IMR-90 (cell line): Measurements from ENCODE around the gene TSPAN17. TPM values are rescaled to one million over a fixed set of nuclear protein-coding genes. Genes with fewer than 3 reads are reported as not detected.

Source experiments
- ATAC-seq: fragments of 200-7000 bp; cut with Tn5 transposase; 2 replicates; pipeline ENCODE4 v1.9.1; 2020; ENCODE audit warnings: low read depth, mild to moderate bottlenecking, moderate library complexity
- BruUV-seq: library from RNA; stranded (reverse); fragments of 400-500 nt; replicated peaks from 2 replicates; lab custom pipeline; 2021; lab: Mats Ljungman, UMichigan
- CTCF ChIA-PET: fragments of 300-600 bp; formaldehyde crosslinking; extraction: SDS; loops from one replicate; lab custom pipeline; 2021; ENCODE audit warnings: antibody characterized with exemption; lab: Yijun Ruan, JAX
- POLR2A ChIA-PET: fragments of 300-600 bp; sonication (Branson Sonifier 250); formaldehyde crosslinking; loops from one replicate; lab custom pipeline; 2022; ENCODE audit warnings: antibody characterized with exemption; ENCODE audit not compliant: unreplicated experiment; lab: Charles Lee
- DNase-seq: peaks from one replicate; pipeline ENCODE4 v3.0.0; 2013
- H2AFZ ChIP-seq: replicated peaks from 2 replicates; pipeline ENCODE3; 2013; ENCODE audit warnings: low read length, mild to moderate bottlenecking; ENCODE audit not compliant: poor library complexity
- H2AK5ac ChIP-seq: 2 replicates; pipeline ENCODE4 v1.6.1; 2013; ENCODE audit warnings: low read depth, low read length, inconsistent platforms
- H2AK9ac ChIP-seq: replicated peaks from 2 replicates; pipeline ENCODE3; 2013; ENCODE audit warnings: mild to moderate bottlenecking, low read depth, low read length, moderate library complexity; ENCODE audit not compliant: poor library complexity
- H2BK120ac ChIP-seq: 2 replicates; pipeline ENCODE4 v1.6.1; 2013; ENCODE audit warnings: low read depth, low read length, inconsistent platforms
- H2BK15ac ChIP-seq: 3 replicates; pipeline ENCODE4 v1.6.1; 2013; ENCODE audit warnings: low read depth, low read length, inconsistent platforms
- H2BK20ac ChIP-seq: 2 replicates; pipeline ENCODE4 v1.6.1; 2013; ENCODE audit warnings: low read depth, mild to moderate bottlenecking, inconsistent platforms, low read length, moderate library complexity
- H2BK5ac ChIP-seq: 2 replicates; pipeline ENCODE4 v1.6.1; 2013; ENCODE audit warnings: mild to moderate bottlenecking, low read depth, low read length, inconsistent platforms; ENCODE audit not compliant: poor library complexity, severe bottlenecking
- H3K14ac ChIP-seq: replicated peaks from 2 replicates; pipeline ENCODE4 v1.6.1; 2013; ENCODE audit warnings: low read depth, low read length, inconsistent platforms
- H3K18ac ChIP-seq: 2 replicates; pipeline ENCODE4 v1.6.1; 2013; ENCODE audit warnings: low read depth, low read length, control low read depth
- H3K23ac ChIP-seq: 2 replicates; pipeline ENCODE4 v1.6.1; 2013; ENCODE audit warnings: low read depth, low read length, inconsistent platforms
- H3K27ac ChIP-seq: 2 replicates; pipeline ENCODE4 v1.5.1; 2013; ENCODE audit warnings: mild to moderate bottlenecking, control low read depth, low read length; ENCODE audit not compliant: insufficient read depth
- H3K27me3 ChIP-seq: 2 replicates; pipeline ENCODE4 v1.6.1; 2013; ENCODE audit warnings: low read length; ENCODE audit not compliant: control insufficient read depth, insufficient read depth
- H3K36me3 ChIP-seq: 2 replicates; pipeline ENCODE4 v1.6.1; 2013; ENCODE audit warnings: low read length, mixed read lengths; ENCODE audit not compliant: control insufficient read depth, insufficient read depth
- H3K4ac ChIP-seq: 2 replicates; pipeline ENCODE4 v1.6.1; 2013; ENCODE audit warnings: low read depth, low read length, inconsistent platforms
- H3K4me1 ChIP-seq: 2 replicates; pipeline ENCODE4 v1.6.1; 2013; ENCODE audit warnings: low read length, mixed read lengths; ENCODE audit not compliant: control insufficient read depth, insufficient read depth
- H3K4me2 ChIP-seq: 2 replicates; pipeline ENCODE4 v1.6.1; 2013; ENCODE audit warnings: low read depth, mild to moderate bottlenecking, control low read depth, low read length, moderate library complexity
- H3K4me3 ChIP-seq: 2 replicates; pipeline ENCODE4 v1.5.1; 2013; ENCODE audit warnings: low read depth, mild to moderate bottlenecking, control low read depth, low read length, moderate library complexity; ENCODE audit not compliant: insufficient read depth
- H3K56ac ChIP-seq: 2 replicates; pipeline ENCODE4 v1.6.1; 2013; ENCODE audit warnings: low read length, inconsistent platforms; ENCODE audit not compliant: insufficient read depth; ENCODE audit errors: extremely low read depth
- H3K79me1 ChIP-seq, 2 experiments: 2 replicates each; pipeline ENCODE4 v1.6.1; 2013; ENCODE audit warnings: low read length in 2 of 2, inconsistent platforms in 1 of 2, low read depth in 1 of 2
- H3K9ac ChIP-seq: 2 replicates; pipeline ENCODE4 v1.6.1; 2013; ENCODE audit warnings: low read depth, low read length, control low read depth
- H3K9me1 ChIP-seq: 2 replicates; pipeline ENCODE4 v1.6.1; 2013; ENCODE audit warnings: low read length, inconsistent platforms; ENCODE audit not compliant: insufficient read depth
- H3K9me3 ChIP-seq: 2 replicates; pipeline ENCODE4 v1.6.1; 2013; ENCODE audit warnings: low read length; ENCODE audit not compliant: control insufficient read depth, insufficient read depth
- H4K20me1 ChIP-seq: 2 replicates; pipeline ENCODE4 v1.6.1; 2013; ENCODE audit warnings: low read length, inconsistent platforms; ENCODE audit not compliant: insufficient read depth
- H4K5ac ChIP-seq: 2 replicates; pipeline ENCODE4 v1.6.1; 2013; ENCODE audit warnings: mild to moderate bottlenecking, low read depth, low read length, control low read depth
- H4K8ac ChIP-seq, 2 experiments: 2 replicates each; pipeline ENCODE4 v1.6.1; 2013; ENCODE audit warnings: low read depth in 2 of 2, low read length in 2 of 2, control low read depth in 1 of 2, inconsistent platforms in 1 of 2
- H4K91ac ChIP-seq: 2 replicates; pipeline ENCODE4 v1.6.1; 2013; ENCODE audit warnings: low read depth, low read length, inconsistent platforms; ENCODE audit not compliant: insufficient read depth
- MAFK ChIP-seq: IDR thresholded peaks from 2 replicates; pipeline ENCODE4 v1.6.1; 2012; ENCODE audit warnings: low read depth, low read length, improper control_type of control experiment
- SMC3 ChIP-seq: fragments of 150-350 bp; IDR thresholded peaks from 2 replicates; pipeline ENCODE4 v1.6.1; 2016; ENCODE audit warnings: low read depth, mild to moderate bottlenecking, antibody characterized with exemption, low read length, moderate library complexity
- WGBS, 2 experiments: methylation state at CpG; one replicate each; pipeline versions ENCODE4 v1.1.5 to v1.1.7; 2013; ENCODE audit warnings: missing lambda C conversion rate in 2 of 2; ENCODE audit not compliant: insufficient read length in 1 of 2; ENCODE audit errors: extremely low coverage in 2 of 2; 5-methylcytosine and 5-hydroxymethylcytosine counted together
- dilution Hi-C: fragments of 300-500 bp; cut with HindIII; formaldehyde crosslinking; loops from one replicate; pipeline ENCODE4 v1.14.3; 2018; ENCODE audit warnings: low sequenced_read_pairs; ENCODE audit not compliant: unreplicated experiment
- in situ Hi-C: fragments of 300-500 bp; cut with MboI; formaldehyde crosslinking; loops from 3 replicates; pipeline ENCODE4 v1.14.3; 2019; ENCODE audit warnings: low sequenced_read_pairs, inconsistent platforms, mixed read lengths
- intact Hi-C: fragments of 100-400 bp; cut with micrococcal nuclease; formaldehyde crosslinking; loops from 2 replicates; pipeline ENCODE4 v1.10.0; 2022
- polyA plus RNA-seq, 3 experiments: library from polyadenylated mRNA; depleted of rRNA; stranded (reverse); fragments of >200 nt; gene quantifications; 2 replicates each; pipeline ENCODE4 v1.2.3, GENCODE V29; 2012; ENCODE audit warnings: low replicate concordance in 1 of 3
- total RNA-seq: library from RNA; depleted of rRNA; stranded (reverse); fragments of >200 nt; gene quantifications from 2 replicates; pipeline ENCODE4 v1.2.3, GENCODE V29; 2012
- TF ChIP-seq, protein P1 (sequence below): fragments of 150-350 bp; IDR thresholded peaks from 2 replicates; pipeline ENCODE4 v1.6.1; 2016; ENCODE audit warnings: low read depth, mild to moderate bottlenecking, low read length, moderate library complexity, borderline replicate concordance
- TF ChIP-seq, protein P2 (sequence below): conservative IDR thresholded peaks from 2 replicates; pipeline ENCODE4 v1.5.1; 2012; ENCODE audit warnings: mild to moderate bottlenecking, low read depth, low read length, improper control_type of control experiment

TSPAN17 gene
- total and polyA plus RNA-seq, 2 of the 4 experiments (the other 2 are of a cell fraction): 34.2 to 41.6 TPM

DNA sequence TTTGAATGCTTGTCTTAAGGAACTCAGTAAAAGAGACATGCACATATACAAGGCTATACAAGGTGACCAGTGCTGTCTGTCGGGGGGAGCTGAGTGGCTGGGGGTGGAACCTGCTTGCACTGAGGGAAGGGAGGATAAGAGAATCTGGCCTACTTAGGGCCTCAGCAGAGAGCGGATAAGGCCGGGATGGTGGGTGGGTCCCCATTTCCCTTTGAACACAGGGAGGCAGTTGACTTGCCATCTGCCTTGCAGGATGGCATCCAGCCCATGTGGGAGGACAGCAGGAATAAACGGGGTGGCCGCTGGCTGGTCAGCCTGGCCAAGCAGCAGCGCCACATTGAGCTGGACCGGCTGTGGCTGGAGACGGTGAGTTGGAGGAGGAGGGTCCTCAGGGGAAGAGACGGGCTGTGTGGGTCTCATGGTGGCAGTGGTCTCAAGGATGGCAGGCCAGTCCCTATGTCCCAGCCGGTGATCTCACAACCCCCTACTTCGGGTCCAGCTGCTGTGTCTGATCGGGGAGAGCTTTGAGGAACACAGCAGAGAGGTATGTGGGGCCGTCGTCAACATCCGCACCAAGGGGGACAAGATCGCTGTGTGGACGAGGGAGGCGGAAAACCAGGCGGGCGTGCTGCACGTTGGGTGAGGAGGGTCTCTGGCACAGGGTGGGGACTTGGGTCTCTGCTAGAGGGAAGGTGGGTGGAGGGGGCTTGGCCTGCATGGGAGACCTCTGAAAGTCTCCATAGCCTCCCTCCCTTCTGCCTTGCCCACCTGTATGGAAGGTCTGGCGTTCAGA lies 2.2 kb upstream of the TSPAN17 start:
- H3K56ac ChIP-seq: no peak overlapping the region
- peak overlapping the region; percentile 24 for H2AFZ ChIP-seq
- H2BK120ac ChIP-seq: no peak overlapping the region
- no peaks in the 10 kb centered on the region for H3K36me3 ChIP-seq
- no peak overlapping the region for H3K4ac ChIP-seq
- H2AK9ac ChIP-seq: no peak overlapping the region
- DNase-seq (no peak), ATAC-seq (no peak)
- H3K4me1 ChIP-seq: peaks cover 10% of the 10 kb centered on the region; the same call in 1 of the 2 replicates
- no peak overlapping the region for H3K27ac ChIP-seq
- H4K91ac ChIP-seq: no peak overlapping the region
- no peak overlapping the region for H3K4me2 ChIP-seq
- H2BK5ac ChIP-seq: no peak overlapping the region
- H3K9me1 ChIP-seq: peaks cover 10% of the 10 kb centered on the region; the same call in 1 of the 2 replicates
- no TSS peak for BruUV-seq
- no peak overlapping the region for H2BK20ac ChIP-seq
- H2BK15ac ChIP-seq: no peak overlapping the region
- H3K4me3 ChIP-seq: no peak overlapping the region
- no peaks in the 10 kb centered on the region for H3K9me3 ChIP-seq
- in situ Hi-C loops: no loop called here
- H4K8ac ChIP-seq: no peak overlapping the region
- H3K79me1 ChIP-seq: peaks cover 4 to 21% of the 10 kb centered on the region in 2 experiments
- no peak overlapping the region for H3K14ac ChIP-seq
- no peak overlapping the region for H2AK5ac ChIP-seq
- WGBS, 2 experiments: 89% methylated on average over 6 of the region's 22 CpGs; no CpG with 5 or more reads in 1 of the 2 experiments
- POLR2A ChIA-PET: no interaction called here
- dilution Hi-C loops: no loop called here
- no peak overlapping the region for H3K18ac ChIP-seq
- no peak overlapping the region for H4K5ac ChIP-seq
- H4K20me1 ChIP-seq: peaks cover 12% of the 10 kb centered on the region
- CTCF ChIA-PET: no interaction called here
- peaks cover 8% of the 10 kb centered on the region for H3K27me3 ChIP-seq
- no peak overlapping the region for H3K23ac ChIP-seq
- H3K9ac ChIP-seq: no peak overlapping the region
- TF ChIP-seq, protein P1, sequence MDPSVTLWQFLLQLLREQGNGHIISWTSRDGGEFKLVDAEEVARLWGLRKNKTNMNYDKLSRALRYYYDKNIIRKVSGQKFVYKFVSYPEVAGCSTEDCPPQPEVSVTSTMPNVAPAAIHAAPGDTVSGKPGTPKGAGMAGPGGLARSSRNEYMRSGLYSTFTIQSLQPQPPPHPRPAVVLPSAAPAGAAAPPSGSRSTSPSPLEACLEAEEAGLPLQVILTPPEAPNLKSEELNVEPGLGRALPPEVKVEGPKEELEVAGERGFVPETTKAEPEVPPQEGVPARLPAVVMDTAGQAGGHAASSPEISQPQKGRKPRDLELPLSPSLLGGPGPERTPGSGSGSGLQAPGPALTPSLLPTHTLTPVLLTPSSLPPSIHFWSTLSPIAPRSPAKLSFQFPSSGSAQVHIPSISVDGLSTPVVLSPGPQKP: no peak
- TF ChIP-seq, protein P2, sequence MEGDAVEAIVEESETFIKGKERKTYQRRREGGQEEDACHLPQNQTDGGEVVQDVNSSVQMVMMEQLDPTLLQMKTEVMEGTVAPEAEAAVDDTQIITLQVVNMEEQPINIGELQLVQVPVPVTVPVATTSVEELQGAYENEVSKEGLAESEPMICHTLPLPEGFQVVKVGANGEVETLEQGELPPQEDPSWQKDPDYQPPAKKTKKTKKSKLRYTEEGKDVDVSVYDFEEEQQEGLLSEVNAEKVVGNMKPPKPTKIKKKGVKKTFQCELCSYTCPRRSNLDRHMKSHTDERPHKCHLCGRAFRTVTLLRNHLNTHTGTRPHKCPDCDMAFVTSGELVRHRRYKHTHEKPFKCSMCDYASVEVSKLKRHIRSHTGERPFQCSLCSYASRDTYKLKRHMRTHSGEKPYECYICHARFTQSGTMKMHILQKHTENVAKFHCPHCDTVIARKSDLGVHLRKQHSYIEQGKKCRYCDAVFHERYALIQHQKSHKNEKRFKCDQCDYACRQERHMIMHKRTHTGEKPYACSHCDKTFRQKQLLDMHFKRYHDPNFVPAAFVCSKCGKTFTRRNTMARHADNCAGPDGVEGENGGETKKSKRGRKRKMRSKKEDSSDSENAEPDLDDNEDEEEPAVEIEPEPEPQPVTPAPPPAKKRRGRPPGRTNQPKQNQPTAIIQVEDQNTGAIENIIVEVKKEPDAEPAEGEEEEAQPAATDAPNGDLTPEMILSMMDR: no peak
- TF ChIP-seq MAFK (no peak), SMC3 (no peak)
- intact Hi-C loops: loop anchor here (10.0 kb wide), 1 partner anchor 230 kb away; the partner anchor contains the start of gene CLTB
